LNCAP (cell line): ENCODE measurements around the gene IRF2BP2.
A peak's percentile ranks its signal among the peaks of the same experiment; 100 is the strongest.

Experiments used
- TF ChIP-seq, protein P1 (sequence below): fragments of 450-650 bp; IDR thresholded peaks from 2 replicates; pipeline ENCODE4 v1.5.1; 2017; ENCODE audit warnings: mild to moderate bottlenecking

IRF2BP2 gene

GRCh38 chr1:234584926-234585325 lies 25.1 kb downstream of the IRF2BP2 start:
- TF ChIP-seq, protein P1, sequence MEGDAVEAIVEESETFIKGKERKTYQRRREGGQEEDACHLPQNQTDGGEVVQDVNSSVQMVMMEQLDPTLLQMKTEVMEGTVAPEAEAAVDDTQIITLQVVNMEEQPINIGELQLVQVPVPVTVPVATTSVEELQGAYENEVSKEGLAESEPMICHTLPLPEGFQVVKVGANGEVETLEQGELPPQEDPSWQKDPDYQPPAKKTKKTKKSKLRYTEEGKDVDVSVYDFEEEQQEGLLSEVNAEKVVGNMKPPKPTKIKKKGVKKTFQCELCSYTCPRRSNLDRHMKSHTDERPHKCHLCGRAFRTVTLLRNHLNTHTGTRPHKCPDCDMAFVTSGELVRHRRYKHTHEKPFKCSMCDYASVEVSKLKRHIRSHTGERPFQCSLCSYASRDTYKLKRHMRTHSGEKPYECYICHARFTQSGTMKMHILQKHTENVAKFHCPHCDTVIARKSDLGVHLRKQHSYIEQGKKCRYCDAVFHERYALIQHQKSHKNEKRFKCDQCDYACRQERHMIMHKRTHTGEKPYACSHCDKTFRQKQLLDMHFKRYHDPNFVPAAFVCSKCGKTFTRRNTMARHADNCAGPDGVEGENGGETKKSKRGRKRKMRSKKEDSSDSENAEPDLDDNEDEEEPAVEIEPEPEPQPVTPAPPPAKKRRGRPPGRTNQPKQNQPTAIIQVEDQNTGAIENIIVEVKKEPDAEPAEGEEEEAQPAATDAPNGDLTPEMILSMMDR, result no peak

GRCh38 chr1:234584420-234584805 lies 25.6 kb downstream of the IRF2BP2 start:
- TF ChIP-seq, protein P1, result no peak

DNA sequence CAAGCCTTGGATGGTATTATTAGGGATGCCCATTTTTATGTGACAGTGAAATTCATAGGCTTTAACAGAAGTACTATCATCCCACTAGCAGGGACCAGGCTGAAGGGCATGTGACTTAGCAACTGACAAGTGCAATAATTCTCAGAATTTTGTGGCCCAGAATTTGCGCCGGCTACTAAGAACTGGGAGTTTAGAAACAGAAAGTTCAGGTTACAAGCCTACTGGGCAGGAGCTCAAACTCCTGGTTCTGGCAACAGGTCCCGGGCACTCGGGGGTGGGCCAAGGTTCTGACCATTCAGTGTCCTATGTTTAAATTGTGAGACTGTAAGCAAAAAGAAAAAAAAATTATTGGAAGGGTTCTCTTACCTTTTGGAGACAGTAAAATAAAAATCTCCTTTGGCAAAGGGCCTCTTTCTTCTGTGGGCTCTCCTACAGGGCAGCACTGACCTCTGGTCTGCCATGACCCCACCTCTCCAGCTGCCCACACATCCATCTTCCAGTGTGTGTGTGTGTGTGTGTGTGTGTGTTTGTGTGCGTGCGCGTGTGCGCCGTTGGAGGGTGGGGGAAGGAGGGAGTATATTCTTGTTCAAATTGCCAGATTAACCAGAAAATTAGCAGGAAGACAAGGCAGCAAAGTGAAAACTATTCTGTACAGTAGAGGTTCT lies 26.1 kb downstream of the IRF2BP2 start:
- TF ChIP-seq, protein P1, result no peak

- TF ChIP-seq, protein P1, result no peak
Observed at GRCh38 chr1:234582681-234583301, 27.2 kb downstream of the IRF2BP2 start.

DNA sequence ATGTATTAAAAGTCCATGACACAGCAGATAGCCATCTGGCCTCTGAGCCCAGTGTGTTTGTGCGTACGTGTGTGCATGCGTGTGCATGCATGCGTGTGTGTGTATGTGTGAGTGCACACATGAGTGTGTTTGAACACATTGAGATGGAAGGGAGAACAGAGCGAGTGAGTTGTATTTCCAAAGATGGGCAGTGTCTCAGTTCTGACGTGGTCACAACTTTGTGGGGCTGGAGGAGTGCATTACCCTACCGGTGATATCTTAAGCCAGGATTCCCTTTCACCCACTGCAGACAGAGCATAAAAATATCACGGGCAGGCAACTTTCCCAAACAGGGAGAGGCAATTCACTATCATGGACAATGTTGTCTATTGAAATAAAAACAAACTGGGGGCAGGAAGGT lies 27.8 kb downstream of the IRF2BP2 start:
- TF ChIP-seq, protein P1, result no peak

DNA sequence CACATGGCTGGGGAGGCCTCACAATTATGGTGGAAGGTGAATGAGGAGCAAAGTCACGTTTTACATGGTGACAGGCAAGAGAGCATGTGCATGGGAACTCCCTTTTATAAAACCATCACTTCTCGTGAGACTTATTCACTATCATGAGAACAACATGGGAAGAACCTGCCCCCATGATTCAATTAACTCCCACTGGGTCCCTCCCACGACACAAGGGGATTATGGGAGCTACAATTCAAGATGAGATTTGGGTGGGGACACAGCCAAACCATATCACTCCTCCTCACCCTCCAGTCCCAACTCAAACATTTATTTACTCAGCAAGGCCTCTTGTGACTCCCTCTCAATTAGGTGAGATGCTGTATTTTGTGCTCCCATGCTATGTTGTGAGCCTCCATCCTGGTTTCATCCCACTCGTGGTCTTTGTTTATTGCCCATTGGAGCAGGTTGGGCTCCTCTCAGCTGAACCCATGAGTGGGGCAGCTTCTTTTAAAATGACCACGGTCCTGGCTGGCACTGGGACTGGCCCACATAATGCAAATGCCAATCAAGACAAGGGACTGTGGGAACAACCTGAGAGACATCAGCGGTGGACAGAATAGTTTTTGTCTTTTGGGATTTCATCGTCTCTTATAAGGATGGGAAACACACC lies 28.8 kb downstream of the IRF2BP2 start:
- TF ChIP-seq, protein P1, result no peak

DNA sequence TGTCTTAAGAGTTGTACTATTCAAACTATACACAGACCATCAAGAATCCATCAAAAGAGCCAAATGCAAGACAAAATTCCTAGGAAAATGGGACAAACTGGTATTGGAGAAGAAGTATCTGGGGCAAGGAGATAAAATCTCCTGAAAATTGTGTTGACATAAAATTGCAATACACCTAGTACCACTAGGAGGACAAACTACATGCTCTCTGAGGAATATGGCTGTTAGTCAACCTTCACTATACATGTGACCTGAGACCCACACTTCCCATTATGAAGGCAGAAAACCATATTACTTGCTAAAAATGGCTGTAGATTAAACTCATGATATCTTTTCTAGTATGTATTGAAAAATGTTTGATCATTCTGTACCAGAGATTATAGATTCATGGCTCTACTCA lies 30.0 kb downstream of the IRF2BP2 start:
- TF ChIP-seq, protein P1, result peak; percentile 28; the same call in 1 of the 2 replicates
